Amniotic epithelial cell (primary cell): Measurements from ENCODE around the gene EFNA1.
A peak's percentile ranks its signal among the peaks of the same experiment; 100 is the strongest.
"Not testable (repeated sequence)": the region's sequence is repeated elsewhere in the genome, so short reads cannot be mapped to it uniquely, and the experiment has no call there.

Source experiments
- DNase-seq: peaks from one replicate; pipeline ENCODE4 v3.0.0-alpha.2; 2010; ENCODE audit warnings: low read depth

EFNA1 gene

GRCh38 chr1:155092641-155093040 lies 35.0 kb upstream of the EFNA1 start:
- no peak for DNase-seq

- peak; percentile 47 for DNase-seq
Observed at GRCh38 chr1:155093911-155094621, 33.6 kb upstream of the EFNA1 start.

GRCh38 chr1:155094622-155094948 lies 33.1 kb upstream of the EFNA1 start:
- DNase-seq, result no peak

- no peak for DNase-seq
Observed at GRCh38 chr1:155099331-155099730, 28.3 kb upstream of the EFNA1 start.

GRCh38 chr1:155103325-155103724 lies 24.4 kb upstream of the EFNA1 start:
- DNase-seq, result peak; percentile 63

GRCh38 chr1:155104605-155105534 lies 22.8 kb upstream of the EFNA1 start:
- DNase-seq, result no peak

- DNase-seq, result peak; percentile 71
Observed at GRCh38 chr1:155105604-155106011, 22.1 kb upstream of the EFNA1 start.

GRCh38 chr1:155106862-155107261 lies 20.8 kb upstream of the EFNA1 start:
- no peak for DNase-seq

- DNase-seq, result no peak
Observed at GRCh38 chr1:155107309-155108264, 20.1 kb upstream of the EFNA1 start.

- no peak for DNase-seq
Observed at GRCh38 chr1:155108296-155108695, 19.4 kb upstream of the EFNA1 start.

- no peak for DNase-seq
Observed at GRCh38 chr1:155110381-155110780, 17.3 kb upstream of the EFNA1 start.

- DNase-seq, result no peak
Observed at GRCh38 chr1:155110826-155111225, 16.9 kb upstream of the EFNA1 start.

- DNase-seq, result no peak
Observed at GRCh38 chr1:155113450-155113980, 14.2 kb upstream of the EFNA1 start.

- DNase-seq, result no peak
Observed at GRCh38 chr1:155116113-155116764, 11.4 kb upstream of the EFNA1 start.

GRCh38 chr1:155117610-155118009 lies 10.1 kb upstream of the EFNA1 start:
- no peak for DNase-seq

GRCh38 chr1:155118090-155118489 lies 9.6 kb upstream of the EFNA1 start:
- not testable (repeated sequence) for DNase-seq

- no peak for DNase-seq
Observed at GRCh38 chr1:155120253-155120652, 7.4 kb upstream of the EFNA1 start.

- DNase-seq, result no peak
Observed at GRCh38 chr1:155121249-155121648, 6.4 kb upstream of the EFNA1 start.

- DNase-seq, result no peak
Observed at GRCh38 chr1:155122308-155122707, 5.4 kb upstream of the EFNA1 start.

- no peak for DNase-seq
Observed at GRCh38 chr1:155123801-155124200, 3.9 kb upstream of the EFNA1 start.
